GM12891 (cell line): Measurements from ENCODE around the gene CDCP1.

Experiments used
- DNase-seq: peaks from one replicate; pipeline ENCODE4 v3.0.0; 2011; ENCODE audit warnings: low spot score; ENCODE audit not compliant: insufficient read length
- FAIRE-seq: peaks from 2 replicates; lab custom pipeline; 2011; peaks lifted over from hg19 to GRCh38; lab: Jason Lieb, UNC
- PAX5 ChIP-seq: IDR thresholded peaks from 2 replicates; pipeline ENCODE4 v1.6.1; 2011; ENCODE audit warnings: low read length, moderate library complexity, mild to moderate bottlenecking; ENCODE audit not compliant: insufficient read depth, severe bottlenecking
- POLR2A ChIP-seq: IDR thresholded peaks from 2 replicates; pipeline ENCODE4 v1.6.1; 2011; ENCODE audit warnings: low read depth, low read length, control low read depth
- POLR2AphosphoS5 ChIP-seq: IDR thresholded peaks from 2 replicates; pipeline ENCODE4 v1.6.1; 2011; ENCODE audit warnings: low read depth, low read length, control low read depth
- POU2F2 ChIP-seq: IDR thresholded peaks from 2 replicates; pipeline ENCODE4 v1.6.1; 2011; ENCODE audit warnings: low read depth, mild to moderate bottlenecking, control low read depth, low read length, moderate library complexity
- SPI1 ChIP-seq: IDR thresholded peaks from 2 replicates; pipeline ENCODE4 v1.6.1; 2011; ENCODE audit warnings: low read depth, low read length, control low read depth
- TAF1 ChIP-seq: IDR thresholded peaks from 2 replicates; pipeline ENCODE4 v1.6.1; 2011; ENCODE audit warnings: low read depth, low read length, control low read depth

CDCP1 gene

DNA sequence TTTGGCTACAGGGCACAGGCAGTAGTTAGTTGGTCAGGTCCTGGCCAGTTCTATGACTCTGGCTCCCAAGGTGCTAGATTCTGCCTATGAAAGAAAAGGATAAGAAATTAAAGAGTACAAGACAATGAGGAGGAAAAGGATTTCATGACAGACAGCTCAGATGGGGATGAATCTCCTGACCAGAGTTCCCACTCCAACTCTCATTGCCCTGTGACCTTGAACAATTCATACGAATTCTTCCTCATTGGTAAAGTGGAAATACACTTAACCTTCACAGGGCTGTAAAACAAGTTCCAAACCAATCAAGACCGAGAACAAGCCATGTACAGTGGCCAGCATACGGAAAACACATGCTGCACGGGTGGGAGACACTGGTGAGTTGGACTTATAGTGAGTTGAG is 96.4 kb downstream of the CDCP1 start:
- TF ChIP-seq SPI1 (no peak), POU2F2 (no peak)
- FAIRE-seq = no peak
- DNase-seq = no peak

DNA sequence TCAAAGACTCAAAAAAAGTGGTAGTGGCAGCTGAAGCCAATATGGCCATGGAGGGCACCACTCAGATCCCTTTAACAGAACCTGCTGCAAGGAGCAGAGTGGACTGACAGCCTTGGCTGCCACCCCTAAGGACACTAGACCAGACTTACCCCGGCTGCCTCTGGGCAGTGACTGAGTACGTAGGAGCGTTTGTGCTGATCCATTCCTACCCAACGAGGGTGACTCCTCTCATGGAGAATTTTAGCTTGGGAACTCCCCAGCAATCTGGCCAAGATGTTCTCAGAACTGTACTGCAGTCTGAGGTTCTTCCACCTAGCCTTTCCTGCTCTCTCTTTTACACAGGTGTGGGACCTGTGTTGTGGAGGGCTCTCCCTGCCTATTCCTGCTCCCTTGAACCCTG is 97.9 kb downstream of the CDCP1 start:
- FAIRE-seq (no peak), DNase-seq (no peak)
- TF ChIP-seq POLR2AphosphoS5 (no peak), POLR2A (no peak), POU2F2 (no peak), PAX5 (no peak), SPI1 (no peak), TAF1 (no peak)

DNA sequence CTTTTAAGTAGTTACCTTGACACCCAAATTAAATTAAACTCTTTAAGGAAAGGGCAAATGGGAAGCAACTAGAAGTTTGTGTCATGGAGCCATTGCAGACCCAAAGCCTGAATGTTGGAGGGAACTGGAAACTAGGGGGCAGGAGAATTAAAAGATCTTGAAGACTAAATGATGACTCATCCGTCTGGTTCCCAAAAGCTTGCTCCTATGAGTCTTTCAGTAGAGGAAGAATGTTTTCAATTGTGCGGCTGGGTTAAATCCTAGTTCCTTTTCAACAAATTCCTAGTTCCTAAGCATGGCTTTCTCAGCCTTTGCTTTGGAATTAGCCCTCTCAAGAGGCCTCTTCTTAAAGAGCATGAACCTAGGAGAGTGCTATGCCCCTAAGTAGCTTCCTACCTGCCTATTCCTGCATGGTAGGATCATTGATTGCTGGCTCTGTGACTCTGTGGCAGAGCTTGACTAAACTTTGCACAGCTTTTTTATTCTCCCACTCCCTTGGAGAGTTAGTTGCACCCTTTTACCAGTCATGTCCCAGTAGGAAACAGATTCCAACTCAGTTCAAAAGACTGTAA is 102.4 kb downstream of the CDCP1 start:
- TF ChIP-seq PAX5 = no peak
- no peak for TF ChIP-seq TAF1
- TF ChIP-seq POLR2AphosphoS5 = no peak
- DNase-seq (no peak), FAIRE-seq (no peak)

DNA sequence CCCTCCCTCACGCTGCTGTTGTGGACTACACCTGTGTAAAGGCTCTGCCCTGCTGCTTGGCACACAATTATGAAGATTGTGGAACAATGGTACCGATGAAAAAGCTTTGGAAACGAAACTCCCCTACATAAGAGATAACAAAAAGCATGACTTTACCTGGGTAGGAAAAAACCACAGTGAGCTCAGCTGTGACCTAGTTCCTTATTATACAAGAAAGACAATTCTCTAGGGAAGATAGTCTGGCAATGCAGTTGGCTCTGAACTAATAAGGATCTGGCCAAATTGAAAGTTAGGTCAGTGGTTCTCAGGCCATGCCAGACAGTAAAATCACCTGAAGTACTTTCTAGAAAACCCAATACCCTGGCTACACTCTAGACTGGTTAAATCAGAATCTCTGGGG is 104.0 kb downstream of the CDCP1 start:
- DNase-seq = no peak
- FAIRE-seq = no peak
- TF ChIP-seq SPI1 (no peak), POU2F2 (no peak)

DNA sequence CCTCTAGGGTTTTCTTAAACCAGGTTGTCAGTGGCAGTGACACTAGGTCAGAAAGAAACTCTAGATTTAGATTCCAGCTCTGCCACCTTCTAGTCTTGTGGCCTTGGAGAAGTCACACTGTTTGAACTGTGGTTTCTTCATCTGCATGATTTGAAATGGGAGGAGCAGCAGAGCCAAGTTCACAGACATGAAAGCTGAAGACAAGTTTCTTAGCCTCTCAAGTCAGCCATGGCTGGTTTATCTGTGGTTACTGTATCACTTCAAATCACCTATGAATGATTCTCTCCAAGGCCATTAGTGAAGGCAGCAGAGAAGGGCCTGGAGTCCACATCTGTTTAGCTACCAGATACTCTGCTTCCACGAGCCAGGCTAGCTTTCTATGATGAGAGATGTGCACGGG is 104.5 kb downstream of the CDCP1 start:
- DNase-seq (no peak), FAIRE-seq (no peak)
- TF ChIP-seq POU2F2 = no peak
- TF ChIP-seq POLR2AphosphoS5 = no peak
- no peak for TF ChIP-seq SPI1
- TF ChIP-seq TAF1 = no peak
- no peak for TF ChIP-seq POLR2A
- TF ChIP-seq PAX5 = no peak

DNA sequence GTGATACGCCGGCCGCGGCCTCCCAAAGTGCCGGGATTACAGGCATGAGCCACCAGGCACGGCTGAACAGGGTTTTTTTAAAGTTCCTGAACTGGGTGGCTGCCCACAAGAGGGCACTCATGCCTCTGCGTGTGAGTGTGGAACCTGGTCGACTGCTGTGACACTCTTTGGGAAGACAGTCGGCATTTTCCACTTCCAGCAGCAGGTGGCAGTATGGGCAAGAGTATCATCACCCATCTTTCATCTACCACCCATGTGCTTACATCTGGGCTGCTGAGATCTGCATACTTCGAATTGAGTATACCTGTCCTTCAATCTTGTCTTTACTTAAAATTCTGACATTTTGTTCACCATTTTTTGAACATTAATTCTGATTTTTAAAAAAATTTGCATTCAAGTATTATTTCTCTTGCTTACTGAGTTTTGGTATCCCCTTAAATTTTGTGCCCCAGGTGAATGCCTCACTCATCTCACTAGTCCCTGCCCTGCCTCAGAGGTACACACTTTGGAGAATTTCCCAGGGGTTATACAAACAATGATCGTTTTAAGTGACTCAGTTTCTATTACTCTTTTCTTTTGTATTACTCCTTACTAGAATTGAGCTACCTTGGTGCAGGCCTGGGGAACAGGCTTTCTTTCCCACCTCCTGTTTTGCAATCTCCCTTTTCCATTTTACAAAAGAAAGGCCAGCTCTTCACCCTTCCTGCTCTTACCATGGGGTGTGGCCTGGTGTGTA is 108.3 kb downstream of the CDCP1 start:
- no peak for TF ChIP-seq POLR2AphosphoS5
- TF ChIP-seq POU2F2 = no peak
- no peak for TF ChIP-seq POLR2A
- DNase-seq = peak; percentile 85
- FAIRE-seq = peak; percentile 99

DNA sequence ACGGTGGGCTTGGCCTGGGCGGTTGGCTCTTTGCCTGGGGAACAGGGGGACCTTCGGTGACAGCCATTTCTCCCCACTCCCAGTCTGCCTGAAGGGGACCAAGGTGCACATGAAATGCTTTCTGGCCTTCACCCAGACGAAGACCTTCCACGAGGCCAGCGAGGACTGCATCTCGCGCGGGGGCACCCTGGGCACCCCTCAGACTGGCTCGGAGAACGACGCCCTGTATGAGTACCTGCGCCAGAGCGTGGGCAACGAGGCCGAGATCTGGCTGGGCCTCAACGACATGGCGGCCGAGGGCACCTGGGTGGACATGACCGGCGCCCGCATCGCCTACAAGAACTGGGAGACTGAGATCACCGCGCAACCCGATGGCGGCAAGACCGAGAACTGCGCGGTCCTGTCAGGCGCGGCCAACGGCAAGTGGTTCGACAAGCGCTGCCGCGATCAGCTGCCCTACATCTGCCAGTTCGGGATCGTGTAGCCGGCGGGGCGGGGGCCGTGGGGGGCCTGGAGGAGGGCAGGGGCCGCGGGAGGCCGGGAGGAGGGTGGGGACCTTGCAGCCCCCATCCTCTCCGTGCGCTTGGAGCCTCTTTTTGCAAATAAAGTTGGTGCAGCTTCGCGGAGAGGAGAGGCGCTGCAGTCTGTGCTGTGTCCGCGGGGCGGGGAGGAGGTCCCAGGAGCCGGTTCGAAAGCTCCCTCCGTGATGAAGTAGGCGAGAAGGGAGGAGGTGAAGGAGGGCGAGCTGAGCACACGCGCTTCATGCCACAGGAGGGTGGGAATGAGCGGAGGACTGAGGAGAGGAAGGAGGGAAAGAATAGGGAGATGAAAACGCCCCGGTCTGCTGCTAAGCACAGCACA is 110.5 kb downstream of the CDCP1 start:
- no peak for FAIRE-seq
- no peak for DNase-seq
- TF ChIP-seq POU2F2 (no peak), POLR2AphosphoS5 (no peak), TAF1 (no peak), PAX5 (no peak), SPI1 (no peak), POLR2A (no peak)

DNA sequence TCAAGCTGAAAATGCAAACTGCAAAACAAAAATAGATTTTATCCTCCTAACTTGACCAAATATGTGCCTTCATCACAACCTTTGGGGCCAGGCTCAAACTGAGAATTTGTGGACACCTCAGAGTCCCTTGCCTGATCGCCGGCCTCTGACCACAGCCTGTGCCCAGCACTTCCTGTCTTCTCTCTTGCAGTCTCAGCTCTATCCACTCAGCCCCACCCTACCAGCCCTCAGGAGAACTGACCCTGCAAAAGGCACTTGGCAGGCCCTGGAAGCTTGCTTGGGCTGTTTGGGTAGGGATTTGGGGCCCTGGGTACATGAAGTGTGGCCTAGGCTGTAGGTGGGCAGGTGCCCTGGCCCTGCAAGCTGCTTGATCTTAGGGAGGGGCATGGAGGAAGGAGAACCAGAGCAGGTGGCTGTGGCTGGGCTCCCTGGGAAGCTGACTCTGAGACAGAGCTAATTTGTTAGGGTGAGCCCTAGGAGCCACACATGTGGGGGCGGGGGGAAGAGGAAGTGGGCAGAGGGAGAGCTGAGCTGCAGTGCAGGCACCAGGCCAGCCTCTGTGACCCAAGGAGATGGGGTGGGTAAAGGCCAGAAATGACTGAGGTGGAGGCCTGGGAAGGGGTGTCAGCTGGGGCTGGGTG is 111.4 kb downstream of the CDCP1 start:
- FAIRE-seq (peak; percentile 80), DNase-seq (no peak)
- no peak for TF ChIP-seq POLR2AphosphoS5
- peak; percentile 81 for TF ChIP-seq SPI1
- no peak for TF ChIP-seq TAF1
- TF ChIP-seq POU2F2 = no peak

DNA sequence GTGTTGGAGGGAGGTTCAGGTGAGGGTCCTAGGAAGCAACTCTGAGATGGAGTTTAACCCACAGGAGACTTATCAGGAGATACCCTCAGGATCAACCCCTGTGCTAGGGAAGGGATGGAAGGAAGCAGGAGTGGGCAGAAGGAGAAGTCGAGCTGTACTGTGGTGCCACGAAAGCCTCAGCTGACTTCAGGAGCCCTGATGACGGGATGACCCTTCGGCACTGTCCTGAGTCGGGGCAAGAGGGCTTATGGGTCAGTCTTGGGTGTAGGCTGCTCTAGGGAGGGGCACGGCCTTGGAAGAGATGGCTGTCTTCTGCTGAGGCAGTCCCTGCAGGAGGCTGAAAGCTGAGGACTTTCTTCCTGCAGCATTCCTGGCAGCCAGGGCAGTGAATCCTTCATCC is 112.4 kb downstream of the CDCP1 start:
- no peak for TF ChIP-seq SPI1
- no peak for TF ChIP-seq TAF1
- TF ChIP-seq POLR2AphosphoS5 = no peak
- TF ChIP-seq POLR2A = no peak
- TF ChIP-seq PAX5 = no peak
- no peak for TF ChIP-seq POU2F2
- no peak for DNase-seq
- no peak for FAIRE-seq
